Progenitor cell of endocrine pancreas (in vitro differentiated cells): ENCODE data around the gene CLDN14. TPM values are rescaled to one million over a fixed set of nuclear protein-coding genes. Genes with fewer than 3 reads are reported as not detected.

Experiments
- DNase-seq: peaks from one replicate; pipeline ENCODE4 v3.0.0; 2021; ENCODE audit warnings: low spot score; ENCODE audit not compliant: unreplicated experiment
- H3K27ac Mint-ChIP-seq: 2 replicates; pipeline ENCODE4 v1.8.0; 2021; ENCODE audit warnings: mild to moderate bottlenecking, moderate library complexity, mixed read lengths
- H3K27me3 Mint-ChIP-seq: 2 replicates; pipeline ENCODE4 v1.8.0; 2021; ENCODE audit warnings: mixed read lengths
- H3K36me3 Mint-ChIP-seq: 2 replicates; pipeline ENCODE4 v1.8.0; 2022; ENCODE audit warnings: mixed read lengths; ENCODE audit not compliant: insufficient read depth
- H3K4me1 Mint-ChIP-seq: 2 replicates; pipeline ENCODE4 v1.8.0; 2021; ENCODE audit warnings: low read depth, mixed read lengths
- H3K4me3 Mint-ChIP-seq: 2 replicates; pipeline ENCODE4 v1.8.0; 2021; ENCODE audit warnings: low read depth, mild to moderate bottlenecking, moderate library complexity, mixed read lengths
- H3K9me3 Mint-ChIP-seq: 2 replicates; pipeline ENCODE4 v1.8.0; 2021; ENCODE audit warnings: low read depth, mixed read lengths
- total RNA-seq: library from RNA; stranded (reverse); gene quantifications from 2 replicates; pipeline ENCODE4 v1.2.1, GENCODE V29; 2021
- TF ChIP-seq, protein P1 (sequence below): fragments of 200-600 bp; sonication (generic); IDR thresholded peaks from one replicate; pipeline ENCODE4 v1.5.0; 2021; ENCODE audit warnings: antibody characterized with exemption, mild to moderate bottlenecking; ENCODE audit not compliant: unreplicated experiment

Gene CLDN14
- total RNA-seq, 1 donor from 2014 or later, result not detected

GRCh38 chr21:36423771-36424433 lies 56.0 kb downstream of the CLDN14 start:
- TF ChIP-seq, protein P1, sequence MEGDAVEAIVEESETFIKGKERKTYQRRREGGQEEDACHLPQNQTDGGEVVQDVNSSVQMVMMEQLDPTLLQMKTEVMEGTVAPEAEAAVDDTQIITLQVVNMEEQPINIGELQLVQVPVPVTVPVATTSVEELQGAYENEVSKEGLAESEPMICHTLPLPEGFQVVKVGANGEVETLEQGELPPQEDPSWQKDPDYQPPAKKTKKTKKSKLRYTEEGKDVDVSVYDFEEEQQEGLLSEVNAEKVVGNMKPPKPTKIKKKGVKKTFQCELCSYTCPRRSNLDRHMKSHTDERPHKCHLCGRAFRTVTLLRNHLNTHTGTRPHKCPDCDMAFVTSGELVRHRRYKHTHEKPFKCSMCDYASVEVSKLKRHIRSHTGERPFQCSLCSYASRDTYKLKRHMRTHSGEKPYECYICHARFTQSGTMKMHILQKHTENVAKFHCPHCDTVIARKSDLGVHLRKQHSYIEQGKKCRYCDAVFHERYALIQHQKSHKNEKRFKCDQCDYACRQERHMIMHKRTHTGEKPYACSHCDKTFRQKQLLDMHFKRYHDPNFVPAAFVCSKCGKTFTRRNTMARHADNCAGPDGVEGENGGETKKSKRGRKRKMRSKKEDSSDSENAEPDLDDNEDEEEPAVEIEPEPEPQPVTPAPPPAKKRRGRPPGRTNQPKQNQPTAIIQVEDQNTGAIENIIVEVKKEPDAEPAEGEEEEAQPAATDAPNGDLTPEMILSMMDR, result no peak
- Mint-ChIP-seq H3K36me3 (no peaks in the 10 kb centered on the region), H3K9me3 (no peaks in the 10 kb centered on the region), H3K4me1 (peaks cover 5% of the 10 kb centered on the region), H3K27me3 (no peaks in the 10 kb centered on the region), H3K27ac (no peak overlapping the region), H3K4me3 (no peak overlapping the region)
- DNase-seq, result no peak

DNA sequence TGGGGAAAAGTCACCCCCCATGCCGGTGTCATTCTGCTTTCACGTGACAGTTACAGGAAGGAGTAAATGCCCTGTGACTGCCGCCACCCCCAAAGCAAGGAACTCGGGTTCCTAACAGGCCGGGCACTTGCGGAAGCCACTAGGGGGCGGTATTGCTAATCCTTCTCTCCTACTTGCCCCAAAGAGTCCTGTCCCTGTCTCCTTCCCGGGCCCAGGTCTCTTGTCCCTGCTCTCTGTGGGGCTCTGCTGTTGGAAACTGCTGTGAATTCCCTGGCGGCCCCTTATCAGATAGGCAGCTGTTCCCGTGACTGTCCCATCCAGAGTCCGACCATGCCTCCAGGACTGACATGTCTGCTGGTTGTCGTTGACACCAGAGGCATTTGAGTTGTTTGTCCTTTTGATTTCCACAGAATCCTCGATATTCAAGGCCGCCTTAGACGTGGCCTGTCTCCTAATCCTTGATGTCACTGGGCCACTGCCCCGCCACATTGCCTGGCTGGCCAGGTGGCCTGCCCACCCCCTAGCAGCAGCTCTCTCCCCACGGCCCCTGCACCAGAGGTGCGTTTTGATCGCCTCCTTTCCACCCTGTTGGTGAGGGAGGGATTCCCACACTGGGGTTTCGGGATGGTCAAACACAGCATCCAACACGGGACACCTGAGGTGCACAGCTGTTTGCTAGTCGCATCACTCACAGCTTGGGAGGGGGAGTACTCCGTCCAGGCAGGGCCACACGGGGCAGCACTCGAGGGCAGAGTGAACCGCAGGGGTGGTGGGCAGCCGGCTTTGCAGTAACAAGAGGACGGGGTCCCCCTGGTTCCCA lies 57.4 kb downstream of the CLDN14 start:
- DNase-seq, result peak; percentile 28
- Mint-ChIP-seq H3K27ac (no peak overlapping the region), H3K36me3 (no peaks in the 10 kb centered on the region), H3K9me3 (no peaks in the 10 kb centered on the region), H3K4me1 (peaks cover 3% of the 10 kb centered on the region), H3K4me3 (no peak overlapping the region), H3K27me3 (no peaks in the 10 kb centered on the region)
- TF ChIP-seq, protein P1, result peak; percentile 68

DNA sequence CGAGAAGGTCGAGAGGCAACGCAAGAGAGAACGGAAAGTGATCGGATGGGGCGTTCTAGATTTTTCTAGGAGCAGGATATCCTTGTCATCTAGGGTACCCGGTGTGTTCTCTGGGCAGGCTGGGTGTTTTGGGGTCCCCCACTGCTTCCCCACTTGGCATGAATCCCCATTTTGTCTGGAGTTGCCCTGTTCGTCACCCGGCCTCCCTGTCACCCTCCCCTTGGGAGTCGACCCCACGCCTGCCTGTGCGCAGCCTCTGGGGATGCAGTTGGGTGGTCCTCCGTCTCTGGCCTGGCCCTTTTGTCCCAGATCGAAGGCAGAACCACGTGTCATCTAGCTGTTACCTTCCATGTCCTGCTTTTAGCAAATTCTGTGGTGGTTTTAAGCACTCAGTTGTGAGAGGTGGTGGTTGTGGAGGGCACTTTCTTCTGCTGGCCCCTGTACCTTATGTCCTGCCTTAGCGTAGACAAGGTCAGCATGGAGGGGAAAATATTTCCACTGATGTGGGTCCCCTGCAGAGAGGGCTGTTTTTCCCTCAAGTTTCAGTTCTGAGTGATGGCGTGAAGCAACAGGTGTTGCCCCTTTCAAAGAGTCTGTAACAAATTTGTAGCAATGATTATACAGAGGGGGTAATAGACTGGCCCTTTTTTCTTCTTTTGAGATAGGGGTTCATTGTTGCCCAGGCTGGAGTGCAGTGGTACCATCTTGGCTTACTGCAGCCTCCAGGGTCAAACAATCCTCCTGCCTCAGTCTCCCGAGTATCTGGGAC lies 59.2 kb downstream of the CLDN14 start:
- Mint-ChIP-seq H3K27me3 (no peaks in the 10 kb centered on the region), H3K4me3 (no peak overlapping the region), H3K9me3 (no peaks in the 10 kb centered on the region), H3K4me1 (peaks cover 3% of the 10 kb centered on the region), H3K36me3 (peaks cover 2% of the 10 kb centered on the region), H3K27ac (peak overlapping the region; percentile 33)
- TF ChIP-seq, protein P1, result no peak
- no peak for DNase-seq

DNA sequence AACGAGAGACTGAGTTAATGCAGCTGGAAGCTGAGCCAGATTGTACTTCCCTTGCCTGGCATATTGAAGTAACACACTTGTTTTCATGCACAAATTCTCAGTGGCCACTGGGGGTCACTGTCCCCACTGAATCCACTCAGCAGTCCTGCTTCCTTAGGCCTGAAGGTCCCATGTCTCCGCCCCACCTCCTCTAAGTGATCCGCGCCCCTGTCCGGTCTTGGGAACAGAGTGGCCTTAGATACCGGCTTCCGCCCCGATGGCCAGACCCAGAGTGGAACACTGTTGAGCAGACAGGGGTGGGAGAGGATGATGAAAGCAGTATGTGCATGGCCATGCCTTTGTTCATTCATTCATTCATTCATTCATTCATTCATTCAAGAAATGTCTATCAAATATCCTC lies 59.9 kb downstream of the CLDN14 start:
- DNase-seq, result peak; percentile 73

More for the DNA sequence above, 59.9 kb downstream of the CLDN14 start:
- H3K9me3 Mint-ChIP-seq, result no peaks in the 10 kb centered on the region
- no peaks in the 10 kb centered on the region for H3K27me3 Mint-ChIP-seq
- H3K27ac Mint-ChIP-seq, result no peak overlapping the region
- TF ChIP-seq, protein P1, result peak; percentile 87
- peaks cover 3% of the 10 kb centered on the region for H3K4me1 Mint-ChIP-seq
- no peak overlapping the region for H3K4me3 Mint-ChIP-seq
- peaks cover 2% of the 10 kb centered on the region for H3K36me3 Mint-ChIP-seq
